AG09309 (cell line): ENCODE measurements around the gene NTM.

ENCODE experiments used
- DNase-seq: peaks from one replicate; pipeline ENCODE4 v3.0.0-alpha.2; 2010; ENCODE audit warnings: low read depth
- H3K4me3 ChIP-seq: 2 replicates; pipeline ENCODE4 v1.5.1; 2011; ENCODE audit warnings: mild to moderate bottlenecking, low read depth, low read length, moderate library complexity; ENCODE audit not compliant: control insufficient read depth
- TF ChIP-seq, protein P1 (sequence below): IDR thresholded peaks from 2 replicates; pipeline ENCODE4 v1.5.1; 2011; ENCODE audit warnings: mild to moderate bottlenecking, low read depth, low read length, inconsistent platforms; ENCODE audit not compliant: insufficient read depth, control insufficient read depth; ENCODE audit errors: missing control alignments

The NTM gene

DNA sequence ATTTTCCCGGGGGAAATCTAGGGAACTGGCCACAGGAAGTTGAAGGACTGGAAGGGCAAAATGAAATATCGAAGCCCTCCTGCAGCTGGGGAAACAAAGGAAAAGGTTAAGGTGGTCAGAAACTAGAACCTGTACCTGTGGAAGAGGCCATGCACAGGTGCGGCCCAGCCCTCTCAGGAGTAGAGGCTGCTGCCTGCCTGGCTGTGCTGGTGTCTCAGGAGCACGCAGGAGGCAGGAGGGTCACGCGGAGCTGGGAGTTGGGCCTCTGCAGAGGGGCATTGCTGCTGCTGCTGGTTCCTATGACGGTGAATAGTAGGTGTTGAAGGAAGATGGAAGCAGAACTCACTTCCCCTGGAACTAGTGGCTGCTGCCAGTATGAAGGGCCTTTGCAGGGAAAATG lies 425.7 kb downstream of the NTM start:
- no peak overlapping the region for H3K4me3 ChIP-seq
- DNase-seq: no peak
- TF ChIP-seq, protein P1, sequence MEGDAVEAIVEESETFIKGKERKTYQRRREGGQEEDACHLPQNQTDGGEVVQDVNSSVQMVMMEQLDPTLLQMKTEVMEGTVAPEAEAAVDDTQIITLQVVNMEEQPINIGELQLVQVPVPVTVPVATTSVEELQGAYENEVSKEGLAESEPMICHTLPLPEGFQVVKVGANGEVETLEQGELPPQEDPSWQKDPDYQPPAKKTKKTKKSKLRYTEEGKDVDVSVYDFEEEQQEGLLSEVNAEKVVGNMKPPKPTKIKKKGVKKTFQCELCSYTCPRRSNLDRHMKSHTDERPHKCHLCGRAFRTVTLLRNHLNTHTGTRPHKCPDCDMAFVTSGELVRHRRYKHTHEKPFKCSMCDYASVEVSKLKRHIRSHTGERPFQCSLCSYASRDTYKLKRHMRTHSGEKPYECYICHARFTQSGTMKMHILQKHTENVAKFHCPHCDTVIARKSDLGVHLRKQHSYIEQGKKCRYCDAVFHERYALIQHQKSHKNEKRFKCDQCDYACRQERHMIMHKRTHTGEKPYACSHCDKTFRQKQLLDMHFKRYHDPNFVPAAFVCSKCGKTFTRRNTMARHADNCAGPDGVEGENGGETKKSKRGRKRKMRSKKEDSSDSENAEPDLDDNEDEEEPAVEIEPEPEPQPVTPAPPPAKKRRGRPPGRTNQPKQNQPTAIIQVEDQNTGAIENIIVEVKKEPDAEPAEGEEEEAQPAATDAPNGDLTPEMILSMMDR: no peak

GRCh38 chr11:131796541-131796940 lies 426.1 kb downstream of the NTM start:
- no peak overlapping the region for H3K4me3 ChIP-seq
- no peak for DNase-seq
- TF ChIP-seq, protein P1: no peak

DNA sequence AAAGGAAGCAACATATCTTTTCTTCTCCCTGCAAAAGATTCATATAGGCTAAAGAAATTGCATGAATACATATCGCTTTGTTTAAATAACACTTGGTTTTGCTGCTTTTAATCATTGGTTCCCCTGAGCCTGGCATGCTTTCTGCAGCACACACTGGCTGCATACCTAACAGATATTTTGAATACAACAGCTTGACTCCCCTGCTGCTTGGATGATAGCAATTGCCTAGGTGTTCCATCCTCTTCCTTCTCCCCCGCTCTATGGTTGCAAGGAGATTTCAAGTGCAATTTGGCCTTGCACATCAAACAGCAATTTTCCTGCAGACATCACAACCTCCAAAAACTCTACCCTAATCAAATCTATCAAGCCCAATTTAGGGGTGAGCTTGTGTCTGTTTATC lies 430.0 kb downstream of the NTM start:
- no peak overlapping the region for H3K4me3 ChIP-seq
- no peak for DNase-seq
- TF ChIP-seq, protein P1: no peak

GRCh38 chr11:131802440-131803115 lies 432.2 kb downstream of the NTM start:
- DNase-seq: no peak
- H3K4me3 ChIP-seq: no peak overlapping the region
- TF ChIP-seq, protein P1: no peak

DNA sequence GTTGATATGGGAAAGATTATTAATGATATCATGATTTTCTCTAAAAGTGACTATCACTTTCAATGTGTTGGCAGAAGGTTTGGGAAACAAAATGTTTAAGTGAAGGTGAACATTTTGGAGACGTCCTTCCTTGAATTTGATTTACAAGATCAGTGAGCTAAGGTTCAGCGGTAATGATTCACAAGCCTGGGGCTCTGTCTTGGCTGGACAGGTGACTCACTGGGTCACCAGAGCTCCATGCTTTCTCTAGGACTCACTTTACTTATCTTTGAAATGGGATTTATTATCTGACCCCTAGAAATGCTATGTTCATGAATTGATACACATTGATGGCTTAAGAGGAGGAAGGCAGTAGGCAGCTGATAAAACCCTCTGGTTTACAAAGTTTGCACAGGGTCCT lies 437.5 kb downstream of the NTM start:
- TF ChIP-seq, protein P1: no peak
- no peak overlapping the region for H3K4me3 ChIP-seq
- no peak for DNase-seq

- DNase-seq: no peak
- TF ChIP-seq, protein P1: no peak
- no peak overlapping the region for H3K4me3 ChIP-seq
Measured at GRCh38 chr11:131808470-131808869, 438.1 kb downstream of the NTM start.

DNA sequence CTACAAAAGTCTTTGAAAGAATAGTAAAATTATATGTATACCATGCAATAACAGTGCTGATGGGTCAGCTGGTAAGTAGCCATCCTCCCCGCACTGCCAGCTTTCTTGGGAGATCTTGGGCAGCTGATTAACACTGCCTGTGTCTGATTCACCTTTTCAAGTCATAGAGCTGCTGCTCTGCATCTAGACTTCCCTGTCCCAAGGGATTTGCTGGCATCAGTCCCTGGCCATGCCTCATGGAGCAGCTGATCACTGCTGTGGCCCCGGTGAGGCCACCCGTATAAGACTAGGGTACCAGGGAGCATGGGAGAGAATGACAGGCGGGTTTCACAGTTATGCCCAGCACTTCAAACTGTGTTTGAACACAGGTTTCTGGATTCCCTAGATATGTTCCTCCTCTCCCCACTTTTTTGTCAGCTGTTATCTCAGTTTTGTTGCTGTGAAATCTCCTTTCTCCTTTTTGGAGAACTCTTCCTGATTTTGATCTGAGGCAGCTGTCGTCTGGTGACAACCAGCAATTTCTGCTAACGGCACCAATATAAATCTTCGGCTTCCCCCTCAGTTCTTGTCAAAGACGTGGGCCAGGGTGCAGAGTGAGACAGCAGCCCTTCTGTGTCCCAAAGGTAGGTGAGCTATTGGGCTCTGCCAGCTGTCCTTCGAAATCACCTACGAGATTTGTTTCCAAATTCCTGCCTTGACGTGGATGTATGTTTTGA lies 438.9 kb downstream of the NTM start:
- TF ChIP-seq, protein P1: no peak

More for the DNA sequence above, 438.9 kb downstream of the NTM start:
- no peak overlapping the region for H3K4me3 ChIP-seq
- no peak for DNase-seq
